ENCODE results near the gene CDH16. TPM values are rescaled to one million over a fixed set of nuclear protein-coding genes. Genes with fewer than 3 reads are reported as not detected.
"Not testable (repeated sequence)": the region's sequence is repeated elsewhere in the genome, so short reads cannot be mapped to it uniquely, and the experiment has no call there.

CDH16 gene
- total RNA-seq, 1 donor from 2014 or later = not detected

- no peak for DNase-seq
- no peak for ATAC-seq
- intact Hi-C loops (cut with micrococcal nuclease) = no loop called here
These were observed 36.0 kb downstream of the CDH16 start for GRCh38 chr16:66882702-66883101.

- ATAC-seq (no peak), DNase-seq (no peak)
- intact Hi-C loops (cut with micrococcal nuclease) = no loop called here
These were observed 36.6 kb downstream of the CDH16 start for GRCh38 chr16:66881964-66882508.

GRCh38 chr16:66881560-66881959, 37.1 kb downstream of the CDH16 start:
- intact Hi-C loops (cut with micrococcal nuclease) = no loop called here
- no peak for ATAC-seq
- DNase-seq = no peak

- intact Hi-C loops (cut with micrococcal nuclease) = no loop called here
- DNase-seq (no peak), ATAC-seq (peak; percentile 17)
These were observed 37.7 kb downstream of the CDH16 start for GRCh38 chr16:66881014-66881417.

- intact Hi-C loops (cut with micrococcal nuclease) = no loop called here
- DNase-seq (peak; percentile 95), ATAC-seq (peak; percentile 98)
These were observed 38.2 kb downstream of the CDH16 start, which contains the start of gene PDP2 for GRCh38 chr16:66880288-66881013. Gene PDP2 (plus strand): TSS chr16:66880515. CDS start chr16:66884285, 3,770 bp downstream.

- intact Hi-C loops (cut with micrococcal nuclease) = no loop called here
- no peak for ATAC-seq
- no peak for DNase-seq
These were observed 40.6 kb downstream of the CDH16 start for GRCh38 chr16:66878067-66878466.

- ATAC-seq (no peak), DNase-seq (no peak)
- intact Hi-C loops (cut with micrococcal nuclease) = no loop called here
These were observed 44.5 kb downstream of the CDH16 start for GRCh38 chr16:66874079-66874775.

GRCh38 chr16:66873685-66874055, 45.0 kb downstream of the CDH16 start:
- intact Hi-C loops (cut with micrococcal nuclease) = no loop called here
- DNase-seq (no peak), ATAC-seq (no peak)

- ATAC-seq = peak; percentile 96
- peak; percentile 96 for DNase-seq
- intact Hi-C loops (cut with micrococcal nuclease) = no loop called here
These were observed 45.6 kb downstream of the CDH16 start for GRCh38 chr16:66872943-66873684.

GRCh38 chr16:66872559-66872942, 46.1 kb downstream of the CDH16 start:
- DNase-seq (no peak), ATAC-seq (no peak)
- intact Hi-C loops (cut with micrococcal nuclease) = no loop called here

GRCh38 chr16:66871840-66872239, 46.8 kb downstream of the CDH16 start:
- intact Hi-C loops (cut with micrococcal nuclease) = no loop called here
- ATAC-seq = no peak

GRCh38 chr16:66871363-66871762, 47.3 kb downstream of the CDH16 start:
- DNase-seq; intact Hi-C loops (cut with micrococcal nuclease); ATAC-seq: not testable (repeated sequence)

More at GRCh38 chr16:66871840-66872239, 46.8 kb downstream of the CDH16 start:
- no peak for DNase-seq

GRCh38 chr16:66869424-66869823, 49.3 kb downstream of the CDH16 start:
- no peak for DNase-seq
- no peak for ATAC-seq
- intact Hi-C loops (cut with micrococcal nuclease) = no loop called here

GRCh38 chr16:66863707-66864106, 55.0 kb downstream of the CDH16 start:
- no peak for ATAC-seq
- DNase-seq = no peak
- intact Hi-C loops (cut with micrococcal nuclease) = no loop called here

GRCh38 chr16:66862023-66862520, 56.6 kb downstream of the CDH16 start:
- intact Hi-C loops (cut with micrococcal nuclease) = no loop called here
- no peak for ATAC-seq
- DNase-seq = no peak

GRCh38 chr16:66859397-66860068, 59.2 kb downstream of the CDH16 start:
- intact Hi-C loops (cut with micrococcal nuclease) = no loop called here
- peak; percentile 16 for ATAC-seq
- no peak for DNase-seq

GRCh38 chr16:66858740-66859396, 59.8 kb downstream of the CDH16 start:
- intact Hi-C loops (cut with micrococcal nuclease) = no loop called here
- peak; percentile 85 for DNase-seq
- ATAC-seq = peak; percentile 98
